Measurements from ENCODE around the gene TMEM250.

DNA sequence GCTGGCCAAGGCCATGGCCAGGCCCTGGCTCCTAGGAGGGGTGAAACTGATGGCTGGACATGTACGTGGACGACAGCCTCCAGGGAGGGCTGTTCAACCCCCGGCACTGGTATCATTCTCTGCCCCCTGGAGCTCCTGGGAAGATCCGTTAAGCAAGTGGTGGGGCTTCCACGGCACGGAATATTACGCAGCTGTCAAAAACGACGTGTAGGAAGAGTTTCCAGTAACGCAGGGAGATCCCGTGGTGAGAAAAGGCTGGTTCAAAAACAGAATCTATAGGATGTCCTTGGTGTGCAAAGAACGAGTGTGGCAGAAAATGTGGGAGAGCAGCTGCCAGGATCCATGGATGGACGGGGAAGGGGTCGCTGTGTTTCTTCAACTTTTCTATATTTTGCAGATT, 36.3 kb upstream of the TMEM250 start:
- TF ChIP-seq CTCF (IDR thresholded peaks at IDR 0.05) (no peak), POLR2A (IDR thresholded peaks at IDR 0.05) (no peak)
